GM18858 (cell line): ENCODE measurements around the gene MYOZ1.
"Not testable (repeated sequence)": the region's sequence is repeated elsewhere in the genome, so short reads cannot be mapped to it uniquely, and the experiment has no call there.

ENCODE experiments used
- ATAC-seq: cut with Tn5 transposase; IDR thresholded peaks from one replicate; pipeline ENCODE4 v1.9.1; 2021; ENCODE audit not compliant: unreplicated experiment

MYOZ1 gene

DNA sequence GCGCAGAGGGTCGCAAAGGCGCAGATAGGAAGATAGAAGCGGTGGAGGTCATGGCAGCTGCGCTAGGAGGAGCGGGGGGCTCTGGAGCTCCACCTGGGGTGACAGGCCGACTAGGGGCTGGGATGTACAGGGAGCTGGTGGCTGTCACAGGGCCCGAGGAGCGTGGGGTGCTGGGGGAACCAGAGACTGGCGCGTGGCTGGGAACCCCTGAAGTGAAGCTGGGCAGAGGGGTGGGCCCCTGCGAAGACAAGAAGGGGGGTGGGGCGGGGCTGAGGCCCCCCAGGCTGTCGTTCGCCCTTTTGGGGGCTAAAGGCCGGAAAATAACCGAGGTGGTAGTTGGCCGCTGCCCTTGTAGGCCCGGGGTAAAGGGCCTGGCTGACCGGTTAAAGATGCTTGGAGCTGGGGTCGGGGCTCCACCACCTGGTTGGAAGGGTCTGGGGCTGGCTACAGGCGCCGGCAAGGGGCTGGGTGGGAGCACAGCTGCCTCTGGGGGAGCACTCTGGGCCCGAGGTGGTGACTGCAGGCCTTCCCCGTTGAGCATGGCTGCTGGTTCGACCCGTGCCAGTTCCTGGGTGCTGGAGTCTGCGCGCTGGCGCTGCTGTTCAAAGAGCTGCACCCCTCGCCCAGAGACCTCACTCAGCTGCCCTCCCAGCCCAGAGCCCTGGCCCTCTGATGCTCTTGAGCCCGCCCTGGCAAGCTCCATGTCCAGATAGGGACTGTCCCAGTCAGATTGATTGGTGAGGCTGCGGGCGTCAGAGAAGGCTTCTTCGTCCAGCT lies 6.8 kb upstream of the MYOZ1 start:
- no peak for ATAC-seq

- no peak for ATAC-seq
These were observed 6.1 kb upstream of the MYOZ1 start for GRCh38 chr10:73647211-73647874.

- no peak for ATAC-seq
These were observed 5.3 kb upstream of the MYOZ1 start for GRCh38 chr10:73646598-73647041.

- no peak for ATAC-seq
These were observed 4.0 kb upstream of the MYOZ1 start for GRCh38 chr10:73645251-73645650.

GRCh38 chr10:73644767-73645166 lies 3.5 kb upstream of the MYOZ1 start:
- no peak for ATAC-seq

- ATAC-seq, result no peak
These were observed 2.9 kb upstream of the MYOZ1 start for GRCh38 chr10:73644015-73644743.

- no peak for ATAC-seq
These were observed 2.1 kb upstream of the MYOZ1 start for GRCh38 chr10:73643362-73643761.

- no peak for ATAC-seq
These were observed 2.0 kb downstream of the MYOZ1 start for GRCh38 chr10:73639286-73639685.

DNA sequence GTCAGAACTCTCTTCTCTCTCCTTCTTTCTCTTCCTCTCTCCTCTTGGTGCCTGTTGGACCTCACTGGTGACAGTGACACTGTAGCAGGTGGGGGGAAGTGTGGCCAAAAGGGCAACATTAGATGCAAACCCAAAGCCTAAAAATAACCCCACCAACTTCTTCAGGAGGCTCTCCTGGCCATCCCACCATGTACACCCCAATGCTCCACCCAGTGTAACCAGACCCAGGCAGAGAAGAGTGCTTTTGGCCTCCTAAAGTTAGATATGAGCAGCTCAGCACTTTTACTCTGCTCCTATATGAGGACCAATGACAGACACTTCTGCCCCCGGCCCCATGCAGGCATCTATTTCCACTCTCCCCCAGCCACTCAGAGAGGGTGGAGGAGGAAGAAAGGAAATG lies 5.5 kb downstream of the MYOZ1 start:
- no peak for ATAC-seq

GRCh38 chr10:73634421-73634820 lies 6.9 kb downstream of the MYOZ1 start:
- ATAC-seq, result no peak

DNA sequence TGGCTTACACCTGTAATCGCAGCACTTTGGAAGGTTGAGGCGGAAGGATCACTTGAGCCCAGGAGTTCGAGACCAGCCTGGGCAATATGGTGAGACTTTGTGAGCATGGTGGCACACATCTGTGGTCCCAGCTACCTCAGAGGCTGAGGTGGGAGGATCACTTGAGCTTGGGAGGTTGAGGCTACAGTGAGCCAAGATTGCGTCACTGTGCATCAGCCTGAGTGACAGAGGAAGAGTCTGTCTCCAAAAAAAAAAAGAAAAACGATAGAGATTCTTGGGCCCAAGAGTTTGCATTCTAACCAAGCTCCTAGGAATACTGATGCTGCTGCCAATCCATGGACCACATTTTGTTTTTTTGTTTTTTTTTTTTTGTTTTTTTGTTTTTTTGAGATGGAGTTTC lies 12.1 kb downstream of the MYOZ1 start:
- no peak for ATAC-seq

DNA sequence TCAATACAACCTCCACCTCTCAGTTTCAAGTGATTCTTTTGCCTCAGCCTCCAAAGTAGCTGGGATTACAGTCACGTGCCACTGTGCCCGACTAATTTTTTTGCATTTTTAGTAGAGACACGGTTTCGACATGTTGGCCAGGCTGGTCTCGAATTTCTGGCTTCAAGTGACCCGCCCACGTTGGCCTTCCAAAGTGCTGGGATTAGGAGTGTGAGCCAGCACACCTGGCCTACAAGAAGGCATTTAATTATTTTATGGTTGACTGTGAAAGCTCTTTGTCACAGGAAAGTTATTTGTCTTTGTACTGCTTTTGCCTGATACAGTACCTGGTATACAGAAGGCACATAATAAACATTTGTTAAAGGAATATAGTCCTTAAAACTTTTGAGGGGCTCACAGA lies 12.9 kb downstream of the MYOZ1 start:
- ATAC-seq, result no peak

- no peak for ATAC-seq
These were observed 14.0 kb downstream of the MYOZ1 start for GRCh38 chr10:73627300-73627699.

- peak; percentile 95 for ATAC-seq
These were observed 15.2 kb downstream of the MYOZ1 start for GRCh38 chr10:73625884-73626752.

DNA sequence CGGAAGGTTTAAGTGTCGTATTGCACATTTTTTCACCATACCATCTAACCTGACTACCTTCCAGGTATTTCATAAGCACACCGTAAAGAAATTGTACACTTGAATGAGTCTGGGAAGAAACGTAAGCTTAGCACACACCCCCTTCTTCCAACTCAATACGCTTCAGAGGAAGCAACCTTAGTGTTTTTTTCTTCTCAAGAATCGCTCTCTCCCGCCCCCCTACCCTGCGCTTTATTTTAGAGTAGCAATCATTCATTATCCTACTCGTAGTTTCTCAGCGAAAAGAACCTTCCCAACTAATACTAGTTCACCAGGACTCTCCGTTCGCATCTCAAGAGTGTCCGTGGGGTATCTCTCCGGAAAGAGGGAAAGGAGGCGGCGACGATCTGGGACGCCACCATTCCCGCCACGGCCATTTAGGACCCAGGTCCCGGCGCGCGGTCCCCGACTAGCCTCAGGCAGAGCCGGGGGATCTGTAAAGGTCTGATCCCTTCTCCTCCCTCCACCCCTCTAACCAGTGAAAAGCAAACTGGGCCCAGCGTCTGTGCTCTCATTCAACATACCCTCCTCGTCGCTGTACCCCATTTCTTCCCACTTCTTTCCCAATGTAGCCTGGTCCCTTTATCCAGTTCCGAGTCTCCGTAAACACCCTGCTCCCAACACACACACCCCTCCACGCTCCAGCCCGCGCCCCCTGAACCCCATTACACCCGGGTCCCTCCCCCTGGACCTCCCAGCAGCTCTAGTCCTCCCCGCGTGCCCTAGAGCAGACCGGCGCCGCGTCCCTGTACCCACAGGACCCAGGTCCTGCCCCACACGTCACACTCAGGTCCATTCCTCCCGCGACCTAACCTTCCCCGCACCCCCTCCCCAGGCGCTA lies 16.0 kb downstream of the MYOZ1 start:
- ATAC-seq, result no peak

- no peak for ATAC-seq
These were observed 18.2 kb downstream of the MYOZ1 start for GRCh38 chr10:73623056-73623455.

DNA sequence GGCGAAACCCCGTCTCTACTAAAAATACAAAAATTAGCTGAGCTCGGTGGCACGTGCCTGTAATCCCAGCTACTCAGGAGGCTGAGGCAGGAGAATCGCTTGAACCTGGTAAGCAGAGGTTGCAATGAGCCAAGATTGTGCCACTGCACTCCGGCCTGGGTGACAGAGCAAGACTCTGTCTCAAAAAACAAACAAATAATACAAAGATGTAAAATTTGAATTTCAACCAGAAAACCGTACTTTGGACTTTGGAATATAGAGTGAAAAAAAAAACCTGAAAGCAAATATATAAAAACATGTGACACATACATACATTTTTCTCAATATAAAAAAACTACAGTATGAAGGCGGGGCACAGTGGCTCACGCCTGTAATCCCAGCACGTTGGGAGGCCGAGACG lies 20.3 kb downstream of the MYOZ1 start:
- not testable (repeated sequence) for ATAC-seq

GRCh38 chr10:73617143-73617542 lies 24.1 kb downstream of the MYOZ1 start:
- not testable (repeated sequence) for ATAC-seq

- no peak for ATAC-seq
These were observed 26.6 kb downstream of the MYOZ1 start for GRCh38 chr10:73614720-73615119.

GRCh38 chr10:73609116-73609515 lies 32.2 kb downstream of the MYOZ1 start:
- ATAC-seq, result no peak
